Activated naive CD4-positive, alpha-beta T cell treated with anti-CD3 and anti-CD28 coated beads, Interleukin-2, amount 50 U/mL, for 72 hours (primary cell): ENCODE measurements around the gene TMBIM6. TPM values are rescaled to one million over a fixed set of nuclear protein-coding genes. Genes with fewer than 3 reads are reported as not detected.

Source experiments
- ATAC-seq, 2 donors: fragments of 150-1000 bp; cut with Tn5 transposase; 2 replicates each; pipeline ENCODE4 v1.10.0; 2021; ENCODE audit warnings: mild to moderate bottlenecking in 2 of 2, moderate library complexity in 2 of 2
- DNase-seq, 2 donors: peaks; one replicate each; pipeline ENCODE4 v3.0.0; 2021 to 2022; ENCODE audit warnings: low spot score in 2 of 2
- H3K27ac Mint-ChIP-seq, 2 donors: one replicate each; pipeline ENCODE4 v1.8.0; 2022; ENCODE audit warnings: mild to moderate bottlenecking in 2 of 2, mixed read lengths in 2 of 2
- H3K36me3 Mint-ChIP-seq, 2 donors: one replicate each; pipeline ENCODE4 v1.8.0; 2022; ENCODE audit warnings: mixed read lengths in 2 of 2
- H3K9me3 Mint-ChIP-seq, 2 donors: one replicate each; pipeline ENCODE4 v1.8.0; 2022; ENCODE audit warnings: mixed read lengths in 2 of 2
- total RNA-seq, 2 donors: library from RNA; stranded (reverse); gene quantifications; one replicate each; pipeline ENCODE4 v1.2.3, GENCODE V29; 2022

TMBIM6 gene
- total RNA-seq, 2 donors from 2014 or later: 361 to 467 TPM

- peaks cover 0 to 5% of the 10 kb centered on the region in 2 donors for H3K9me3 Mint-ChIP-seq
- no peaks in the 10 kb centered on the region for H3K36me3 Mint-ChIP-seq
- ATAC-seq: no peak
Measured at GRCh38 chr12:49787672-49788071, 46.3 kb downstream of the TMBIM6 start.

GRCh38 chr12:49789992-49790391 lies 48.6 kb downstream of the TMBIM6 start:
- ATAC-seq (no peak), DNase-seq (no peak)
- Mint-ChIP-seq H3K9me3 (peaks cover 0 to 5% of the 10 kb centered on the region in 2 donors), H3K27ac (peak overlapping the region in 1 of 2 donors; percentile 53), H3K36me3 (no peaks in the 10 kb centered on the region)

More at GRCh38 chr12:49787672-49788071, 46.3 kb downstream of the TMBIM6 start:
- no peak overlapping the region for H3K27ac Mint-ChIP-seq
- DNase-seq: no peak

GRCh38 chr12:49790741-49791555 lies 49.6 kb downstream of the TMBIM6 start:
- ATAC-seq (no peak), DNase-seq (no peak)
- Mint-ChIP-seq H3K9me3 (peaks cover 0 to 5% of the 10 kb centered on the region in 2 donors), H3K27ac (peak overlapping the region in 1 of 2 donors; percentile 53), H3K36me3 (no peaks in the 10 kb centered on the region)

GRCh38 chr12:49791700-49792099 lies 50.3 kb downstream of the TMBIM6 start:
- peaks cover 0 to 5% of the 10 kb centered on the region in 2 donors for H3K9me3 Mint-ChIP-seq
- H3K36me3 Mint-ChIP-seq: no peaks in the 10 kb centered on the region
- no peak overlapping the region for H3K27ac Mint-ChIP-seq
- DNase-seq (no peak), ATAC-seq (no peak)

- no peak for ATAC-seq
- no peak for DNase-seq
- H3K36me3 Mint-ChIP-seq: no peaks in the 10 kb centered on the region
- peaks cover 0 to 4% of the 10 kb centered on the region in 2 donors for H3K9me3 Mint-ChIP-seq
- H3K27ac Mint-ChIP-seq: no peak overlapping the region
Measured at GRCh38 chr12:49792181-49792970, 51.0 kb downstream of the TMBIM6 start.

- DNase-seq (no peak), ATAC-seq (no peak)
- Mint-ChIP-seq H3K27ac (no peak overlapping the region), H3K9me3 (no peaks in the 10 kb centered on the region), H3K36me3 (no peaks in the 10 kb centered on the region)
Measured at GRCh38 chr12:49792976-49793580, 51.7 kb downstream of the TMBIM6 start.

GRCh38 chr12:49793620-49794019 lies 52.3 kb downstream of the TMBIM6 start:
- Mint-ChIP-seq H3K9me3 (no peaks in the 10 kb centered on the region), H3K36me3 (no peaks in the 10 kb centered on the region), H3K27ac (no peak overlapping the region)
- no peak for ATAC-seq
- DNase-seq: no peak

GRCh38 chr12:49794021-49794420 lies 52.7 kb downstream of the TMBIM6 start:
- no peak for ATAC-seq
- Mint-ChIP-seq H3K27ac (peak overlapping the region in 1 of 2 donors; percentile 4), H3K9me3 (no peaks in the 10 kb centered on the region), H3K36me3 (no peaks in the 10 kb centered on the region)
- no peak for DNase-seq

GRCh38 chr12:49794811-49795653 lies 53.7 kb downstream of the TMBIM6 start:
- ATAC-seq (no peak), DNase-seq (no peak)
- Mint-ChIP-seq H3K27ac (peak overlapping the region in 1 of 2 donors; percentile 15), H3K36me3 (no peaks in the 10 kb centered on the region), H3K9me3 (no peaks in the 10 kb centered on the region)

- ATAC-seq: no peak
- H3K27ac Mint-ChIP-seq: peak overlapping the region in 1 of 2 donors; percentile 15
- no peak for DNase-seq
- H3K36me3 Mint-ChIP-seq: no peaks in the 10 kb centered on the region
- H3K9me3 Mint-ChIP-seq: no peaks in the 10 kb centered on the region
Measured at GRCh38 chr12:49795654-49796105, 54.3 kb downstream of the TMBIM6 start.

GRCh38 chr12:49796155-49796554 lies 54.8 kb downstream of the TMBIM6 start:
- no peak for ATAC-seq
- no peak for DNase-seq
- Mint-ChIP-seq H3K9me3 (no peaks in the 10 kb centered on the region), H3K36me3 (no peaks in the 10 kb centered on the region), H3K27ac (peak overlapping the region; percentile 15 to 50)

GRCh38 chr12:49796606-49797448 lies 55.5 kb downstream of the TMBIM6 start:
- Mint-ChIP-seq H3K36me3 (no peaks in the 10 kb centered on the region), H3K27ac (no peak overlapping the region), H3K9me3 (no peaks in the 10 kb centered on the region)
- ATAC-seq: no peak
- no peak for DNase-seq

- ATAC-seq (no peak), DNase-seq (no peak)
- H3K36me3 Mint-ChIP-seq: no peaks in the 10 kb centered on the region
- H3K27ac Mint-ChIP-seq: peak overlapping the region in 1 of 2 donors; percentile 60
- H3K9me3 Mint-ChIP-seq: no peaks in the 10 kb centered on the region
Measured at GRCh38 chr12:49797449-49797776, 56.1 kb downstream of the TMBIM6 start.

GRCh38 chr12:49798248-49798647 lies 56.9 kb downstream of the TMBIM6 start:
- ATAC-seq: no peak
- H3K36me3 Mint-ChIP-seq: no peaks in the 10 kb centered on the region

GRCh38 chr12:49798934-49799333 lies 57.6 kb downstream of the TMBIM6 start:
- no peaks in the 10 kb centered on the region for H3K9me3 Mint-ChIP-seq
- H3K27ac Mint-ChIP-seq: peak overlapping the region in 1 of 2 donors; percentile 13
- no peaks in the 10 kb centered on the region for H3K36me3 Mint-ChIP-seq
- ATAC-seq (no peak), DNase-seq (peak in 1 of 2 donors; percentile 3)

More at GRCh38 chr12:49798248-49798647, 56.9 kb downstream of the TMBIM6 start:
- no peaks in the 10 kb centered on the region for H3K9me3 Mint-ChIP-seq
- no peak for DNase-seq
- H3K27ac Mint-ChIP-seq: no peak overlapping the region
